Occipital lobe (tissue), 2 donors: ENCODE results near the gene RSAD1. TPM values are rescaled to one million over a fixed set of nuclear protein-coding genes. Genes with fewer than 3 reads are reported as not detected.

ENCODE experiments used
- DNase-seq: peaks from one replicate; lab custom pipeline; 2025; lab: John Stamatoyannopoulos, UW
- total RNA-seq: library from RNA; depleted of rRNA; stranded (reverse); fragments of >200 nt; gene quantifications from one replicate; pipeline ENCODE4 v1.2.3, GENCODE V29; 2014

Gene RSAD1
- total RNA-seq, 1 donor from 2014 or later = 24.2 TPM

DNA sequence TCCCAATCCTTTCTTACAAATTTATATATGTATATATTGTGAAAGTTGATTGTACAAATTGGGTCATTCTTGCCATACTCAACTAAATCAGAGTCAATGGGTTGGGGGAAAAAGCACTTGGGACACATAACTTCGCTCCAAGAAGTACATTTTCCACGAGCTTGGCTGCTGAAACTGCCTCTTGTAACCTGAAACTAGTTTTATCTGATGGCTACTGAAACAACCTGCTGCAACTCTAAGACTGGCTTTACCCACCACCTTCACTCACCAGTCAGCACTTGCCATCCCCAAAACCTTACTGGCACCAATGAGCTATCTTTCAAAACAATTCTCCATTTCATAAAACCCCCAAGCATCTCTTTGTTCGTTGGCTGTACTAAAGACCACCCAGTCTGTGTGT lies 15.1 kb downstream of the RSAD1 start:
- DNase-seq = no peak

DNA sequence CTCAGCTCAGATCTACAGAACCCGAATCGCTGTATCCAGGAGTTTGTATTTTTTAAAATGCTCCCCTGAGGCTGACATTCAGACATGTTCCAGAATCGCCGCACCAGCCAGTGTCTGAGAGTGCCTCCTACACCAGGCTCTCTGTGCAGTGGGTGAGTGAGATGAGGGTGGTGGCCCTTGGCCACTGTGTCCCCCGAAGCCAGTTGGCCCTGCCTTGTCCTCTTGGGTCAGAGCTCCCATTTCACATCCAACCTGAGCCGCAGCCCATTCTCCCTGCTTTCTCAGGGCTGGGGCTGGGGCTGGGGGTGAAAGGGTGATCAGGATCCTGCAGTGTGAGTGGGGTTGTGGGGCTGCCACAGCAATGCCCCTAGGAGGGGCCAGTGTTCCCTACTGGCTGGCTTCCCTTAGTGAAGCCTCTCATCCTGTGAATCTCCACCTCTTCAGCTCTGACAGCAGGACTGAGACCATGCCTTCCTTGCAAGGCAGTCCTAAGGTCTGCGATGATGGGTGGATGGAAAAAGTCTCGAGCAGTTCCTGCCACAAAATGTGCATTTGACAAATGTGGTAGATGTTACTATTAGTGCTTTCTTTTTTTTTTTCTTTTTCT lies 16.7 kb downstream of the RSAD1 start:
- no peak for DNase-seq

DNA sequence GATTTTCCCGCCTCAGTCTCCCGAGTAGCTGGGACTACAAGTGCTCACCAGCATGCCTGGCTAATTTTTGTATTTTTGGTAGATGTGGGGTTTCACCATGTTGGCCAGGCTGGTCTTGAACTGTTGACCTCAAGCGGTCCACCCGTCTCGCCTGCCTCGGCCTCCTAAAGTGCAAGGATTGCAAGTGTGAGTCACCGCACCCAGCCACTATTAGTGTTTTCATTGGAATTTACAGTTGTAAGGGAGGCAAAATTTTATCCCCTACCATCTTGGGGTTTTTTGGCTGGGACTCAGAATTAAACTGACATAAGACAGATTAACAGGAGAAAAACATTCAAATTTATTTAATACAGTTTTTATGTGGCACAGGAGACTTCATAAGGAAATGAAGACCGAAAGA lies 17.3 kb downstream of the RSAD1 start:
- no peak for DNase-seq

DNA sequence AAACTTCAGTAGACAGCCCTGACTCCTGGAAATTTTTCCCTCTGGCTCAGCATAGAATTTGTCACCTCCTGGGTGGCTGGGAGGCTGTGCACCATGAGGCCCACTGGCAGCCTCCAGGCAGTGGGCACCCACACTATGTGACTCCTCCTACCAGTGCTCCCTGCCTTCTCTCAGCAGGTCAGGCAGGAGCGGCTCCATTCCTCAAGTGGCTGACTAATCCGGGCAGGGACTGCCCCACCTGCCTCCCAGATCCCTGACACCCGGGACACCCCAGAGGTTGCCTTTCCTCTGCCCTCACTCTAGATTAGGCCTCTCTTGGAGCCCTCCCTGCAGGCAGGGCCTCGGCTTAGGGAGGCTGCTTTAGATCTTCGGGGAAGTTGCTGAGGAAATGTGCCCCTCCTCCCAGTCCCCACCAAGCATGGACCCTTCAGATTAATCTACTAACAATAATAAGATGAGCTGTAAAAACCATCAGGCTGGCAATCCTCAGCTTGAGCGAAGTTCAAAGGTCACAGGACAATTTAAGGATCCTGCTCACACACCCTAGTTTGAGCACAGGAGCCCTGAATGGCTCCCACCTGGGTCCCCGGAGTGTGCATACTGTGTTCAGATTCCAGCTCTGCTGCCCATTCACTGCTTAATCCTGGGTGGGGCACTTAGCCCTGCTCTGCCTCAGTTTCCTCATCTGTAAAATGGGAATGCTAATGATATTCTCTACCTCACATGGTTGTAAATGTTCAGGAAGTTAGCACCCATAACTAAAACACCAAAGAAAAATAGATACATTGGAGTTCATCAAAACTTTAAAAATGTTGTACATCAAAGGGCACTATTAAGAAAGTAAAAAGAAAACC lies 19.6 kb downstream of the RSAD1 start:
- no peak for DNase-seq

DNA sequence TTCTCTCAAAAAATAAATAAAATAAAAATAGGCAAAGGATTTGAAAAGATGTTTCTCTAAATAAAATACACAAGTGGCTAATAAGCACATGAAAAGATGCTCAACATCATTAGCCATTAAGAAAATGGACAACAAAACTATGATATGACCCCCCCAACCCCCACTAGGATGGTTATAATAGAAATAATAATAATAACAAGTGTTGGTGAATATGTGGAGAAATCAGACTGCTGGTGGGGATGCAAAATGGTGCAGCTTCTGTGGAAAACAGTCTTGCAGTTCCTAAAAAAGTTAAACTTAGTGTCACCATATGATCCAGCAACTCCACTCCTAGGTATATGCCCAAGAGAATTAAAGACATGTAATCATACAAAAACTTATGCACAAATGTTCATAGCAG lies 20.6 kb downstream of the RSAD1 start:
- no peak for DNase-seq

DNA sequence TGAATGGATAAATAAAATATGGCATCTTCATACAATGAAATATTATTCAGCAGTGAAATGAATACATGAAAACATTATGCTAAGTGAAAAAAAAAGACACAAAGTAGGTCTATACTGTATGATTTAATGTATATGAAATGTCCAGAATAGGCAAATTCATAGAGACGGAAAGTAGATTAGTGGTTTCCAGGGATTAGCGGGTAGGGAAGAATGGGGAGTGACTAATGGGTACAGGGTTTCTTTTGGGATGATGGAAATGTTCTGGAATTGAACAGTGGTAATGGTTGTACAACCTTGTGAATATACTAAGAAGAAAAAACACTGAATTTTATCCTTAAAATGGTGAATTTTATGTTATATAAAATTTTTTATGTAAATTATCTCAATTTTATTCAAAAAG lies 21.1 kb downstream of the RSAD1 start:
- no peak for DNase-seq

DNA sequence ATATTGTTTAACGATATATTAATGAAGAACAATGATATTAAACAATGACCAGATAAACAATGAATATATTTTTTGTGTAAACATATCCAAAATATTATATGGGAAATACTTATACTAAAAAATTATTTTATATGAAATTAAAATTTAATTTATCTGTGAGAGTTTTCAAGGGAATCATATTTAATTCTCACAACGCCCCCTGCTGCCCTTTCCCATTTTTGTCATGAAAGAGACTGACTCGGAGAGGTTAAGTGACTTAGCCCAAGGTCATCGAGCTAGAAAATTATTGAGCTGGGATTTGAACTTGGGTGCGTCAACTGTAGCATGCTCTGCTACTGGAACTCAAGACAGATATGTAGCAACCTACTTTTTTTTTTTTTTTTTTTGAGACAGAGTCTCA lies 22.4 kb downstream of the RSAD1 start:
- no peak for DNase-seq

DNA sequence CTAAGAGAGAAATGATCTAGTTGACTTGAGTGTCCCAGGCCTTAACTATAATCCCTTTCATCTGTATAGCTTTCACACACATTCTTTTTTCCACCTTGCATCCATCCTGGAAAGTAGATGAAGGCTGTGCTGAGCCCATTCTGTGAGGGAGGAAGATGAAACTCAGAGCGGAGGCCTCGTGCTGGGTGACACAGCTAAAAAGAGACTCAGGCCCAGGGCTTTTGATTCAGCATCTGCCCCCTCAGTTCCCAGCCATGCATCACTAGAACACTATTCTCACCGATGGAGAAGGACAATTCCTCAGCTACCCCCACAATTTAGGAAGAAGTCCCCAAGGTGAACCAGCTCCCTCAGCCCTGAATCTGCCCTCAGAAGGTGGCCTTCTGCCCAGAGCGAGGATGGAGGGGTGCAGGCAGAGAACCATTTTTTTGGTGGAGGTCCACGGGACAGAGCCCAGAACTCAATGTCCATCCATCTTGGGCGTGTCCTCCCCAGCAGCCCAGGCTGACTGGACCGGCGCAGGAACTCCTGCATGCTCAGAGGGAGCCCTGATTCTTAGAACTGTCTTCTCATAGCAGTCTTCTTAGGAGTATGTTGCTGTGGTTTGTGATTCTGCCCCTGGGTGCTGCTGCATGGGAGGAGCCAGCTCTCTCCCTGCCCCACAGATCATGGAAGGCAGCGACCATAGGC lies 23.8 kb downstream of the RSAD1 start:
- DNase-seq = no peak

DNA sequence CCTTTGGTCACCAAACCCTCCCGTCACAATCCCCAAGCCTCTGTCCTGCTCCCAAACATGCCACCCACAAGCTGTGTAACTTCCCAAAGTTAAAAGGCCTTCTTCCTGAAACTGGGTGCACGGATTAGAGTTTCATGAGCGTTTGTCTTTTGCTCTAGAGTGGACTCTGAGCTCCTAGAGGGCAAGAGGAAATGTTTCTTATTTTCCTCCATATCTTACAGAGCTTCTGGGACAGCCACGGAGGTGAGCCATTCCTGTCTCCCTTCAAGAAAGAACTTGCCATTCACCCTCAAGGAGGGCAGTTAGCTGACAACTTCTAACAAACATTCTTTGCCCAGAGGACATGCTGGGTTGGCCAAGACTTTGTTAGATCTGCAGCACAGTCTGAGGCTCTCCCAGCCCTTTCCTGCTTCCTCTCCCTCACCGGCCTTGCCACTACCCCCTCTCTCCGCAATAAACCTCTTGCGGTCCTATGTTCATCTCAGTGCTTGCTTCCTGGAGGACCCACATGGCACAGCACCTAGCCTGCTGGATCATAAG lies 27.0 kb downstream of the RSAD1 start:
- DNase-seq = no peak

DNA sequence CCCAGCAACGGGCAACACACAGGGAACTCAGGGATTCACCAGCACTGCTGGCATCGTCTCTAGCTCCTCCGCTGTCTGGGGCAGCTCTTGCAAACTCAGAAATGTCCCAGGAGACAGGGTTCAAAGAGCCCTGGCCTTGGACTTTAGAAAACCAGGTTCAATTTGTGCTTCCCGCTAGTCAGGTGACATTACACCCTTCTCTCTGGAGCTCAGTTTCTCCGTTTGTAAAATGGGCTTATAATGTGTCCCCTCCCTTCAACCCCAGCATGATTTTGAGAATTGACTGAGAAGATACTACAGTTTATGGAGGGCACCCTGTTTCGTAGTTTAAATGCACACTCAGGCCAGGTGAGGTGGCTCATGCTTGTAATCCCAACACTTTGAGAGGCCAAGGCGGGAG lies 27.6 kb downstream of the RSAD1 start:
- DNase-seq = no peak

DNA sequence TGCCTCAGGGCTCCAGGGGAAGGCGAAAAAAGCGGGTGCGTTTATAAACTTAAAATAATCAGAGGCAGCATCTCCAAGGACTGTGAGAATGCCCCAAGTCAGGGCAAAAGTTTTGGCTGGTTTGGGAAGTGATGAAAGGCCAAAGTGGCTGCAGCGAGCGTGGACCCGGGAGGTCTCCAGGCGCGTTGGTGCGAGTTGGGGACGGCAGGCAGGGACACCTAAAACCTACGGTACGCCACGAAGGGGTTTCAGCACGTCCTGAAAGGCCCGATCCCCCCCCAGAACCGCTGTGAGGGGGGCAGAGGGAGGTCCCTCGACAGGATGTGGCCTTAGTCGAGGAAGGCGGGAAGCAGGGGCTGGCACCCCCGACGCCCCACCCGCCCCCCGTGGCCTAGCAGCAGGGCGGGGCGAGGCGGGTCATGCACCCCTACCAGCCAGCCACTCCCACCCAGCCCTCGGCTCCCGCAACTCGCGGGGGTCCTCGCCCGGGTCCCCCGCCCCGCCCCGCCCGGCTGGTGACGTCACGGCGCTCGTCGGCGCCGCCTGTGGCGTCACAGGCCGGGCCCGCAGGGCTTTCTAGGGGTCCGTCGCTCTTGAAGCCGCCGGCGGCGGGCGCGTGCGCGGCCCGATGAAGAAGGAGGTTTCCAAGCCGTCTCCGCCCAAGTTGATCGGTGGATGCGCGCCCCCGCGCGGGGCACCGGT lies 29.4 kb downstream of the RSAD1 start, which contains the start of gene MYCBPAP:
Gene MYCBPAP (plus strand): TSS at position 569 of the 702 bp plus-strand sequence. CDS start 236 bp downstream, outside the sequence.
- DNase-seq = peak; percentile 75

DNA sequence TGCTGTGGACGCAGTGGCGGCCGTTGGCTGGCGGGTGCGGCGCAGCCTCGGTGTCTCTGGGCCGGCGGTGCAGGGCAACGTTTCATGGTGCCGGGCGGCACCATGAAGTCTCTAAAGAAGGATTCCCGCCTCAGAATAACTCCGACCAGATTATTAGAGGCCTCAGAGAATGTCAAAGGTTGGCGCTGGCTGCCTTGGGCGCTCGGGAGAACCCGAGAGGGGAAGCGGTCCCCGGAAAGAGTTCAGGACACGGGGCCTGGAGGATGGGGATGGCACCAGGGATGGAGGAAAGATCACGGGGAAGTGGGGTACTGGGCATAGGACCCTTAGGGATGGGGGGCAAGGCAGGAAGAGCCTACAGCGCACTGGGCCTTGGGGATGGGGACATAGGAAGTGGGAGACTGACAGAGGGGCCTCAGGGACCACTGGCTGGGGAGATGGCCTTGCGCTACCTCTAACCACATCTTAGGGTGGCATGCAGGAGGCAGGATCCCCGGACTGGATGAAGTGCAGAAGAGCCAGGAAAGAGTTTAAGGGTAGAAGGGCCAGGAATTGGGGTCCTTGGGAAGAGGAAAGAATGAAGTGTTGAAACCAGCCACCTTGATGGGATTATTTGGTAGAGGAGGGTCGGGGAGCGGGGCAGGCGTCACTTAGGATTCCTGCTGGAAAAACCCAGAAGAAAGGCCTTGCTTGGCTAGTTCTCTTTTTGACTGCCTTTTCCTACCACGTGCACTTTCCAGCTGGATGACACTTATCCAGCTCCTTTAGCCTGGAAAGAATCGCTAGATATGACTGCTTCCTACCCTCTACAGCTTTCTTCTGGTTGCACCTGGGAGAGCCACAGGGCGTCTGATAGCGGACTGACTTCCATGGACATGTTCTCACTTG lies 30.2 kb downstream of the RSAD1 start:
- no peak for DNase-seq

DNA sequence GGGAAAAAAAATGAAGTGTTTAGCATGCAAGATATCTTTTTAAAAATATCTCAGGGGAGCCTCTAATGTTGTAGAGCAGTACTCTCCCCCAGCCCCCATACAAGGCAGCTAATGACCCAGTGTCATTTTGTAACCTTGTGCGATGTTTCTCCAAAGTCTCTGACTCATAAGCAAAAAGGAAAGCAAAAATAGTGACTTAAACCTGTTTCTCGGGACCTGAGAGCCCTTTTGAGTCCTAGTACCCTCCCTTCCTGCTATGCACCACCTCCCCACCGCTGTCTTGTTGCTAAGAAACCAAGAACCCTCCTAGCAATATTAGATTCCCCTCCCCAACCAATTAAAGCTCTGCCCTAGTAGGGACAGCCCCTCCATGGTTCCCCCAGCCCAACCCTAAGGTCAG lies 32.4 kb downstream of the RSAD1 start:
- DNase-seq = no peak

DNA sequence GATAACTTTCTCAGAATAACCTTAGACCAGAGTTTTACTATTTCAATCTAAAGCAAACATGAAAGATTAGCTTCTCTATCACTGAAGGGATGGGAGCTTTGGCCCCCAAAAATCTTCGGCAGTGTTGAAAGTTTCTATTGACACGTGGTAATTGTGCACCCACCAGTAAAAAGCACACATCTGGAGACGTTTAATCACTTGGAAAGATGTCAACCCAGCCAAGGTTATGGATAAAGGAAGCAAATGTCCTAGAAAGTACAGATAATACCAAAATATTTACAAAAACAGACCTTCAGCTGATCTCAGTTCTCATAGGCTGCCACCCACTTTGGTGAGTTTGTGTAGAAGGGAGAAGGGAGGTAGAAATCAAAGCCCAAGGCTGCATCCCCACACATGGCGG lies 34.8 kb downstream of the RSAD1 start:
- no peak for DNase-seq

DNA sequence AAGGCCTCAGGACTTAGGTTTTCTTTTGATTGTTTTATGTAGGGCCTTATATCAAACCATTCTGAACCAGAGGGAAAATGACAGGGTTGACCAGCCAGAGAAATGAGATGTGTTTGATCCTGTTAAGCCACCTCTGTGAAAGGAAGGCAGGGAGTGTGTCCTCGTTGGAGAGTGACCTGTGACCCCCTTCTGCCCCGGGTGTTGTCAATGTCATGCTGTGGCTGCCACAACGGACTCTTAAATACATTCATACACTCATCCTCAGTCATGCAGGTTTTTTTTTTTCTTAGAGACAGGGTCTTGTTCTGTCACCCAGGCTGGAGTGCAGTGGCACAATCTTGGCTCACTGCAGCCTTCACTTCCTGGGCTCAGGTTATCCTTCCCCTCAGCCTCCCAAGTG lies 35.7 kb downstream of the RSAD1 start:
- DNase-seq = no peak

DNA sequence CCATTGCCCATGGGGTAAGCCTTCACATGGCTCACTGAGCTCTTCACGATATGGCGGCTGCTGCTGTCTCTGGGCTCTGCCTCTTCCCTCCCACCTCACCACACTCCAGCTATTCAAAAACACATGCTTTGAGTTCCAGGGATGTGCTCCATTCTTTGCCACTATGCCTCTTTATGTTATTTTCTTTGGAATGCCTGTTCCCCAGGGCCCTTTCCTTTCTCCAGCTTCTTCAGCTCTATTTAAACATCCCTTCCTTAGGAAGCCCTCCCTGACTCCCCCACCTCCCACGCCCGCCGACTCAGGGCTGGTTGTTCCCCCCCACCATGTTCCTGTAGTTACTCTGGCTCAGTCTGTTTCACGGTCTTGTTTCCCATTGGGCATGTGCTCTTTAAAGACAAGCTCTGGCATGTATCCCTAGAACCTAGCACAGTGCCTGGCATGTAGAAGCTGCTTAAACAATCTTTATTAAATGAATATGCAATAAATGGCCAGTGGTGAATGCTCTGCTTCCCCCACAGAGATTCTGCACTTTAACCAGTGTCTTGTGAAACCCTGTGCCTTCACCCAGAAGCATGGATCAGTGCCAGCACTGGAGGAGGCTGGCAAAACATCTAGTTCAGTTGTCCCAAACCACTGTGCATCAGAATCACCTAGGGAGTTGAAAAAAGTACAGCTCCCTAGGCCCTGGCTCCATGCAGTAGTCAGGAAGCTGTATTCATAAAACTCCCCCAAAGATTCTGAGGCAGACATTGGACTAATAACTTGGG lies 36.5 kb downstream of the RSAD1 start:
- no peak for DNase-seq

DNA sequence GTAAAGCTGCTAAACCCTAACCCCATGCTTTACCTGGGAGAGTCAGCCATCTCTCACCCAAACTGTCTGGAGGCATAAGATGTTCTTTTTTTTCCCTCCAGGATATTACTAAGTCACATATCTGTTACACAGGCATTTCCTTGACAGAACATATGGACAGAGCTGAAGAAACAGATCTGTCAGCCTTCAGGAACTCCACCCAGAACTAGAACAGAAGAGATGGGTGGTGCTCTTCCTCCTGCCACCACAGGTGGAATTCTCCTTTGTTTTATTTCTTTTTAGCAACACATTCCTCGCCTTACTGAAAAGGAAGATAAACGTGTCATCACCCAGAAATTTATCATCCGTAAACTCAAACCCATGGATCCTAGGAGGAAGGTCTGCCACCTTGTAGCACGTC lies 38.4 kb downstream of the RSAD1 start:
- DNase-seq = no peak

DNA sequence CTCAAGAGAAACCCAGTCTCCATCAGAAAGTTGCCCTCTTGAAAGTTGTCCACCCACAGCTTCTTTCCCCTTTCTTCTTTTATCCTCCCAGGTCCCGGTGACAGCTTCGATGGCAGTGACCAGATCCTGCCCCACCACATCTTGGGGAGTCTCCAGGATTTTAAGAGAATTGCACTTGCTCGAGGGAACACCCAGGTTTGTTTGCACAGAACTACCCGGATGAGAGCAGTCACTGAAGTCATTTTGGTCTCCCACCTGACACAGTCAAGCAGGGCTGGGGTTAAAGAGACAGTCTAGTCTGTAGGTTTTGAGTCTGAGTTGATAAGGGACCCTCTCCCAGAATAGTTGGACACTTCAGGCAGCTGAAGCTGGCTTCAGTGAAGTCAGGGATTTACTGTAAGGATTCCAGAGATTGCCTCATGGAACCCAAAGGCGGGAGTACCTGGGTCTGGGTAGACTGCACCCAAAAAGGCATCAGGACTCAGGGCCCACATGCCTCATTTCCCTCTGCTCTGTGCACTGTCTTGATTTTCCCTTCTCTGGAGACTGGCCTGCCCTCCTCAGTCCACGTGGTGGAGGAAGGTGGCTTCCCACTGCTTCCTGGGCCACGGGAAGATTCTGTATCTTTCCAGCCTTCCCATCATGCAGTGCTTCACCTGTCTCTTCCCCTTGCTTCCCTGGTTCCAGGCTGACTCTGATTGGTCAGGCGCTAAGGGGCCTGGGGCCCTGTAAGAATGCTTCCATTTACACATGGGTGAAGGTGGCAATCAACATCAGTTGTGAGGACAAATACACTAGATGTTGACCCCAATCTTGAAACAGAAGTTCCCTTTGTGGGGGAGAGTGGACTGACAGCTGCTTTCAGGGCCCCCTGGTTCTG lies 39.1 kb downstream of the RSAD1 start:
- DNase-seq = no peak
